GM19328 (cell line): Measurements from ENCODE around the gene NCAM2.
"Not testable (repeated sequence)": the region's sequence is repeated elsewhere in the genome, so short reads cannot be mapped to it uniquely, and the experiment has no call there.

Experiments used
- ATAC-seq: cut with Tn5 transposase; IDR thresholded peaks from one replicate; pipeline ENCODE4 v1.9.1; 2021; ENCODE audit warnings: mild to moderate bottlenecking, moderate library complexity; ENCODE audit not compliant: unreplicated experiment

NCAM2 gene

GRCh38 chr21:21101911-21102310 is 103.7 kb downstream of the NCAM2 start:
- ATAC-seq = no peak

GRCh38 chr21:21102896-21103295 is 104.7 kb downstream of the NCAM2 start:
- no peak for ATAC-seq

GRCh38 chr21:21103692-21104091 is 105.5 kb downstream of the NCAM2 start:
- ATAC-seq = no peak

DNA sequence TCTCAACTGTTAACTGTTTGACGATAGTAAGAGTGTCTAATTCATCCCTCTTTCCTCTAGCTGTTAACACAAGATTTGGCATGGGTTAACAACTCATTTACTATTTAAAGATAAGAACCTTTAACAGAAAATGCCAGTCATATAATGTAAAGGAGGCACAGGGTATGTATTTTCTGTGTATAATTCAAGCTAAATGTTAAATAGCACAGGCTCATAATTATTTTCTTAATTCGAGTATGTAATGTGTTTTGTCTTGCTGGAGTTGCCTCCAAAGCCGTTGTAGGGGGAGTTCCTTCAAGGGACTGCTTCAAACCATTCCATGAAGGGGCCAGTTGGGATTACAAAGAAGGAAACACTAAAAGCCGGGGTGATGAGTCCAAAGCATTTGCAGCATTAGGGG is 111.5 kb downstream of the NCAM2 start:
- ATAC-seq = no peak

GRCh38 chr21:21111309-21111920 is 113.2 kb downstream of the NCAM2 start:
- no peak for ATAC-seq

- no peak for ATAC-seq
Measured at GRCh38 chr21:21114461-21114860, 116.3 kb downstream of the NCAM2 start.

DNA sequence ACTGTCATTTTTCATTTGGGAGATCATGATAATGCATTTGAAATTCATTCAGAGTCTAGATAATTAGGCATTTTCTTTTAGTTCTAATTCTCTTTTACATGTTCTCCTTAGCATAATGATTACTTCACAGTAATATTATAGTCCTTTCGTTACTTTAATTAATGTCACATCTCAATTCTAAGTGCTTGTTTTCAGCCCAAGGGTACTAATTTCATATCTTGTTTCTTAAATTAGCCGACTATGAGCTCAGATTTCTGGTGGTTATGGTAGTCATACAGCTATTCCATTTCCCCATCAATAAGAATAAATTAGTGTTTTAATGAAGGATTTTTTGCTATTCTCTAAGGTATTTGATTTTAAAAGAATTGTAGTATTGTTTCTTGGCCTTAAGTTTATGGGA is 120.9 kb downstream of the NCAM2 start:
- no peak for ATAC-seq

DNA sequence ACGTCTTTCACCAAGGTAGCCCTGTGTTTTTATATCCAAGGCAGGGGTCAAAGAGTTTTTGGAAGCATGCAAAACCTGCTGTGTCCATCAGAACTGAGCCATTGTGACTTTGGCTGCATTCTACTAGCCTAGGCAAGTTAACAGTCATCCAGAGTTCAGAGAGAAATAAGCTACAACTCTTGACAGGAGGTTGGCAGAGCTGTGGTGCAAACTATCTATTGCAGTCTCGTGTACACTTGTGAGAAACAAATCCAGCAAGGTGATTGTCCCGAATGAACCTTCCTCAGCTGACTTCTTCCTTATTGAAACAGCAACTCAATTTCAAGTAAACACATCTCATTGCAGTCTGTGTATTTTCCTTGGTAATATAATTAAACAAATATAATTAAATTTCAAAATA is 124.5 kb downstream of the NCAM2 start:
- no peak for ATAC-seq

- no peak for ATAC-seq
Measured at GRCh38 chr21:21132390-21132789, 134.2 kb downstream of the NCAM2 start.

DNA sequence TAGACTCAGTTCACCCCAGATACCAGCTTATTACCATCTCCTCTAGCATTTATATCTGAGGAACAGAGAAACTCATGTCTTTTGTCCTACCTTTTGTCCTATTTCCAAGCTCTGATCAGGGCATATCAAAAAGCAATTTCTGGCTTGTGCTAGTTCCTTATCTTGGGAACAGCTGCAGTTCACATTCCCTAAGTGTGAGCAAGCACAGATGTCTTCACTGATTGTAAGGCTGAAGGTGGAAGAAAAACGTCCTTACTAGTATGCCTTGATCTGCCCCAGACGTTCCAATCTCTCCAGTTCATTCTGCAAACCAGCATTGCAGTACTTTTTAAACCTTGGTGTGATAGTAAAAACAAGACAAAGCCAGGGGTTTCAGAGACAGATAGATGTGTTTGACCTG is 139.8 kb downstream of the NCAM2 start:
- ATAC-seq = no peak

- ATAC-seq = no peak
Measured at GRCh38 chr21:21146587-21147373, 148.6 kb downstream of the NCAM2 start.

- ATAC-seq = no peak
Measured at GRCh38 chr21:21147374-21147745, 149.2 kb downstream of the NCAM2 start.

- ATAC-seq = no peak
Measured at GRCh38 chr21:21148009-21148408, 149.8 kb downstream of the NCAM2 start.

GRCh38 chr21:21148514-21148913 is 150.3 kb downstream of the NCAM2 start:
- no peak for ATAC-seq

DNA sequence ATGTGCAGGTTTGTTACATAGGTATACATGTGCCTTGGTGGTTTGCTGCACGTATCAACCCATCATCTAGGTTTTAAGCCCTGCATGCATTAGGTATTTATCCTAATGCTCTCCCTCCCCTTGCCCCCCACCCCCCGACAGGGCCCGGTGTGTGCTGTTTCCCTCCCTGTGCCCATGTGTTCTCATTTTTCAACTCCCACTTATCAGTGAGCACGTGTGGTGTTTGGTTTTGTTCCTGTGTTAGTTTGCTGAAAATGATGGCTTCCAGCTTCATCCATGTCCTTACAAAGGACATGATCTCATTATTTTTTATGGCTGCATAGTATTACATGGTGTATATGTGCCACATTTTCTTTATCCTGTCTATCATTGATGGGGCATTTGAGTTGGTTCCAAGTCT is 151.2 kb downstream of the NCAM2 start:
- ATAC-seq = not testable (repeated sequence)

GRCh38 chr21:21151231-21151630 is 153.0 kb downstream of the NCAM2 start:
- ATAC-seq = no peak

GRCh38 chr21:21156397-21156796 is 158.2 kb downstream of the NCAM2 start:
- ATAC-seq = no peak

DNA sequence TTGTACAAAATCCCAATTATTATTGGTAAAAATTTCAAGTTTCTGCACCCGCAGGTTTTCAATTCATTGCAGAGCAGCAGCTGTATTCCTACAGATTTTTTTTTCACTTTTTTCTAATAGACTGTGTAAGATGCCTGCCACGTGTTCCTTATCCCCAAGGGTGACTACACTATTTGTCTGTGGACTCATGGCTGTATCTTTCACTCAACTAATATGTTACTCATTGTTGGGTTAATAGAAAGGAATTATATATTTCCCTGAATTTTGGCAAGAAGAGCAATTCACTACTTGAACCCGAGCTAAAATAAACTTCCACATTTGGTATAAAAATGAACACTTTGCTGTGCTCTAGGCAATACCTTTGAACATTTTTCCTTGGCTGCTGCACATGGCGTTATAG is 158.7 kb downstream of the NCAM2 start:
- ATAC-seq = no peak

DNA sequence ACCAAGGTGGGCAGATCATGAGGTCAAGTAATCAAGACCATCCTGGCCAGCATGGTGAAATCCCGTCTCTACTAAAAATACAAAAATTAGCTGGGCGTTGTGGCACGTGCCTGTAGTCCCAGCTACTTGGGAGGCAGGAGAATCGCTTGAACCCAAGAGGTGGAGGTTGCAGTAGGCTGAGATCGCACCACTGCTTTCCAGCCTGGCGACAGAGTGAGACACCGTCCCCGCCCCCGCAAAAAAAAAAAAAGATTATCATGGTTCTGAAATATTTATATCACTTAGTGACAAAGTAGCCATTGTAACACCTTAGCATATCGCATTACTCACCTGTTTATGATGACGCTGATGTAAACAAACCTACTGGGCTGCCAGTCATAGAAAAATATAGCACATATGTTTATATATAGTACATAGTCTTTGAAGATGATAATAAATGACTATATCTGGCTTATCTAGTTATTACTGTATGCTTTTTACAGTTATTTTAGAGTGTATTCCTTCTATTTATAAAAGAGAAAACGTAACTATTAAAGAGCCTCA is 160.2 kb downstream of the NCAM2 start:
- ATAC-seq = no peak

- no peak for ATAC-seq
Measured at GRCh38 chr21:21159253-21159899, 161.2 kb downstream of the NCAM2 start.

- no peak for ATAC-seq
Measured at GRCh38 chr21:21162786-21163185, 164.6 kb downstream of the NCAM2 start.

DNA sequence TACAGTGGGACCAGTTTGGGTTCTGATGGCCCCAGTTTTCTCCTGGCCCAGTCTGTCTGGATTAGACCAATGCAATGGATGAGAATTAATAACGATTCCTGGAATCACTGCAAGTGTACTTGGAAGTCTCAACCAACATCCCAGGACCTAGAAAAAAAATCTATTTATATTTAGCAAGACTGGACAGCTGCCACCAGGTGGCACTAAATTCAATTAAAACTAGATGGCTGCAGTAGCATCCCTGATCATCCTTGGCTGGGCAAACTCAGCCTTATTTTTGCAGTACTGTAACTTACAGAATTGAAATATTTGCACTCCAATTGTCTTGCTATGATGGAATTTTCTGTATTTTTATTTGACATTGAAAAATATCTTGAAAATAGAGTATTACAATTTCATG is 165.7 kb downstream of the NCAM2 start:
- no peak for ATAC-seq
